ENCODE results near the gene SLCO2A1.

The SLCO2A1 gene

GRCh38 chr3:133955892-133956291, 73.8 kb downstream of the SLCO2A1 start:
- H3K27ac ChIP-seq (ENCODE audit: extremely low read depth, low read depth, low read length) = no peak overlapping the region
- no peaks in the 10 kb centered on the region for H3K36me3 ChIP-seq (ENCODE audit: control insufficient read depth in 2 of 2, insufficient read depth in 1 of 2, low read length in 2 of 2)
- TF ChIP-seq, protein P1, sequence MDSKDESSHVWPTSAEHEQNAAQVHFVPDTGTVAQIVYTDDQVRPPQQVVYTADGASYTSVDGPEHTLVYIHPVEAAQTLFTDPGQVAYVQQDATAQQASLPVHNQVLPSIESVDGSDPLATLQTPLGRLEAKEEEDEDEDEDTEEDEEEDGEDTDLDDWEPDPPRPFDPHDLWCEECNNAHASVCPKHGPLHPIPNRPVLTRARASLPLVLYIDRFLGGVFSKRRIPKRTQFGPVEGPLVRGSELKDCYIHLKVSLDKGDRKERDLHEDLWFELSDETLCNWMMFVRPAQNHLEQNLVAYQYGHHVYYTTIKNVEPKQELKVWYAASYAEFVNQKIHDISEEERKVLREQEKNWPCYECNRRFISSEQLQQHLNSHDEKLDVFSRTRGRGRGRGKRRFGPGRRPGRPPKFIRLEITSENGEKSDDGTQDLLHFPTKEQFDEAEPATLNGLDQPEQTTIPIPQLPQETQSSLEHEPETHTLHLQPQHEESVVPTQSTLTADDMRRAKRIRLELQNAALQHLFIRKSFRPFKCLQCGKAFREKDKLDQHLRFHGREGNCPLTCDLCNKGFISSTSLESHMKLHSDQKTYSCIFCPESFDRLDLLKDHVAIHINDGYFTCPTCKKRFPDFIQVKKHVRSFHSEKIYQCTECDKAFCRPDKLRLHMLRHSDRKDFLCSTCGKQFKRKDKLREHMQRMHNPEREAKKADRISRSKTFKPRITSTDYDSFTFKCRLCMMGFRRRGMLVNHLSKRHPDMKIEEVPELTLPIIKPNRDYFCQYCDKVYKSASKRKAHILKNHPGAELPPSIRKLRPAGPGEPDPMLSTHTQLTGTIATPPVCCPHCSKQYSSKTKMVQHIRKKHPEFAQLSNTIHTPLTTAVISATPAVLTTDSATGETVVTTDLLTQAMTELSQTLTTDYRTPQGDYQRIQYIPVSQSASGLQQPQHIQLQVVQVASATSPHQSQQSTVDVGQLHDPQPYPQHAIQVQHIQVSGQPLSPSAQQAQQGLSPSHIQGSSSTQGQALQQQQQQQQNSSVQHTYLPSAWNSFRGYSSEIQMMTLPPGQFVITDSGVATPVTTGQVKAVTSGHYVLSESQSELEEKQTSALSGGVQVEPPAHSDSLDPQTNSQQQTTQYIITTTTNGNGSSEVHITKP (tag by site-specific recombination; IDR thresholded peaks at IDR 0.05) = 0 out of 2 replicates have a peak, but pooled peaks have one; percentile 22
- TF ChIP-seq ZNF132 (tag by site-specific recombination; IDR thresholded peaks at IDR 0.05; ENCODE audit: borderline replicate concordance) = no peak
- TF ChIP-seq ZBTB21 (tag by site-specific recombination; IDR thresholded peaks at IDR 0.05) = no peak
- TF ChIP-seq ZNF350 (tag by site-specific recombination; IDR thresholded peaks at IDR 0.05) = no peak
- no peak for TF ChIP-seq ZNF501 (tag by site-specific recombination; IDR thresholded peaks at IDR 0.05)
- TF ChIP-seq ZNF324 (tag by site-specific recombination; IDR thresholded peaks at IDR 0.05) = no peak
- peak; percentile 34; the same call in 1 of the 2 replicates for TF ChIP-seq GLIS1 (tag by site-specific recombination; IDR thresholded peaks at IDR 0.05)
- TF ChIP-seq KLF10 (tag by site-specific recombination; IDR thresholded peaks at IDR 0.05) = no peak
- TF ChIP-seq, protein P2, sequence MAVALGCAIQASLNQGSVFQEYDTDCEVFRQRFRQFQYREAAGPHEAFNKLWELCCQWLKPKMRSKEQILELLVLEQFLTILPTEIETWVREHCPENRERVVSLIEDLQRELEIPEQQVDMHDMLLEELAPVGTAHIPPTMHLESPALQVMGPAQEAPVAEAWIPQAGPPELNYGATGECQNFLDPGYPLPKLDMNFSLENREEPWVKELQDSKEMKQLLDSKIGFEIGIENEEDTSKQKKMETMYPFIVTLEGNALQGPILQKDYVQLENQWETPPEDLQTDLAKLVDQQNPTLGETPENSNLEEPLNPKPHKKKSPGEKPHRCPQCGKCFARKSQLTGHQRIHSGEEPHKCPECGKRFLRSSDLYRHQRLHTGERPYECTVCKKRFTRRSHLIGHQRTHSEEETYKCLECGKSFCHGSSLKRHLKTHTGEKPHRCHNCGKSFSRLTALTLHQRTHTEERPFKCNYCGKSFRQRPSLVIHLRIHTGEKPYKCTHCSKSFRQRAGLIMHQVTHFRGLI (tag by site-specific recombination; IDR thresholded peaks at IDR 0.05) = no peak
- TF ChIP-seq, protein P3, sequence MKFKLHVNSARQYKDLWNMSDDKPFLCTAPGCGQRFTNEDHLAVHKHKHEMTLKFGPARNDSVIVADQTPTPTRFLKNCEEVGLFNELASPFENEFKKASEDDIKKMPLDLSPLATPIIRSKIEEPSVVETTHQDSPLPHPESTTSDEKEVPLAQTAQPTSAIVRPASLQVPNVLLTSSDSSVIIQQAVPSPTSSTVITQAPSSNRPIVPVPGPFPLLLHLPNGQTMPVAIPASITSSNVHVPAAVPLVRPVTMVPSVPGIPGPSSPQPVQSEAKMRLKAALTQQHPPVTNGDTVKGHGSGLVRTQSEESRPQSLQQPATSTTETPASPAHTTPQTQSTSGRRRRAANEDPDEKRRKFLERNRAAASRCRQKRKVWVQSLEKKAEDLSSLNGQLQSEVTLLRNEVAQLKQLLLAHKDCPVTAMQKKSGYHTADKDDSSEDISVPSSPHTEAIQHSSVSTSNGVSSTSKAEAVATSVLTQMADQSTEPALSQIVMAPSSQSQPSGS (tag by site-specific recombination; IDR thresholded peaks at IDR 0.05; ENCODE audit: low read depth) = peak; percentile 67
- TF ChIP-seq HOXD13 (CRISPR knock-in tag; IDR thresholded peaks at IDR 0.05; ENCODE audit: borderline replicate concordance) = no peak
- POLR2A ChIA-PET = no interaction called here
- H3K4me3 ChIP-seq (ENCODE audit: low read depth, low read length) = no peak overlapping the region
- CTCF ChIA-PET = no interaction called here
- peaks cover 5% of the 10 kb centered on the region; the same call in 1 of the 2 replicates for H3K4me1 ChIP-seq (ENCODE audit: control insufficient read depth, insufficient read depth, low read length)
- no peaks in the 10 kb centered on the region for H3K9me3 ChIP-seq (ENCODE audit: control insufficient read depth, insufficient read depth, low read depth, low read length)

DNA sequence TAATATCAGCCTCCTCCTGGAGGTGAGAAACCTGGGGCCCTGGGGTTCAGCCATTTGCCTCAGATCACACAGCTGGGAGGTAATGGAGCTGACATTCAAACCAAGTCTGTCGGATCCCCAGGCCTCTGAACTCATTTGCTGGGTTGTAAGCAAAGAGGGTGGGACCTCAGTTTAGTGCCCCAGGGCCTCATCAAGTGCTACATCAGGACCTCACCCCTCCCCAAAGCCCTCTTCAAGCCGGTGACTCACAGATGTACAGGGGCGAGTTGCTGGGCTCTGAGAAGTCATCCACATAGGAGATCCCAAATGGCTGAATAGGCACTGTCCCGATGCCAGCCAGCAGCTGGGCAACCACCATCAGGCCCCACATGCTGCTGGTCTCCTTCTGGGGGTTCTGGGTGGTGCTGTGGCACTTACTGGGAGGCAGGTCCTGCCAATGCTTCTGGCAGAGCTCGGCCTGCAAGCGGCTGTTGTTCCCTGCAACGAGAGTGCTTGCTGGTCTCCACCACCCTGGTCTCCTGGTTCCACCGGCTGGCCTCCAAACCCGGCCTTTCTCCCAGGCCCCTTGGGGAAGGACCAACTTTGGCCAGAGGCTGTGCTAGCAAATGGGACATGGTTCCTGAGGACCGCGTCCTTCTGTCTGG, 74.9 kb downstream of the SLCO2A1 start:
- Histone ChIP-seq H3K4me1 (ENCODE audit: control insufficient read depth, insufficient read depth, low read length) (peaks cover 5% of the 10 kb centered on the region; the same call in 1 of the 2 replicates), H3K9me3 (ENCODE audit: control insufficient read depth, insufficient read depth, low read depth, low read length) (no peaks in the 10 kb centered on the region), H3K4me3 (ENCODE audit: low read depth, low read length) (no peak overlapping the region), H3K36me3 (ENCODE audit: control insufficient read depth in 2 of 2, insufficient read depth in 1 of 2, low read length in 2 of 2) (no peaks in the 10 kb centered on the region), H3K27ac (ENCODE audit: extremely low read depth, low read depth, low read length) (no peak overlapping the region)
- POLR2A ChIA-PET = interaction anchor here (0.7 kb wide), 1 partner anchor 30 kb away, joined by 4 read pairs; no protein-coding TSS in a partner anchor
- CTCF ChIA-PET = interaction anchor here (0.6 kb wide), 1 partner anchor 9 kb away, joined by 4 read pairs; no protein-coding TSS in a partner anchor
- no peak for TF ChIP-seq IKZF3 (tag by site-specific recombination; IDR thresholded peaks at IDR 0.05)
- TF ChIP-seq ZNF555 (tag by site-specific recombination; conservative IDR thresholded peaks at IDR 0.05) = no peak
- no peak for TF ChIP-seq YY1 (tag by site-specific recombination; IDR thresholded peaks at IDR 0.05)
- TF ChIP-seq WT1 (tag by site-specific recombination; IDR thresholded peaks at IDR 0.05) = no peak
- TF ChIP-seq, protein P4, sequence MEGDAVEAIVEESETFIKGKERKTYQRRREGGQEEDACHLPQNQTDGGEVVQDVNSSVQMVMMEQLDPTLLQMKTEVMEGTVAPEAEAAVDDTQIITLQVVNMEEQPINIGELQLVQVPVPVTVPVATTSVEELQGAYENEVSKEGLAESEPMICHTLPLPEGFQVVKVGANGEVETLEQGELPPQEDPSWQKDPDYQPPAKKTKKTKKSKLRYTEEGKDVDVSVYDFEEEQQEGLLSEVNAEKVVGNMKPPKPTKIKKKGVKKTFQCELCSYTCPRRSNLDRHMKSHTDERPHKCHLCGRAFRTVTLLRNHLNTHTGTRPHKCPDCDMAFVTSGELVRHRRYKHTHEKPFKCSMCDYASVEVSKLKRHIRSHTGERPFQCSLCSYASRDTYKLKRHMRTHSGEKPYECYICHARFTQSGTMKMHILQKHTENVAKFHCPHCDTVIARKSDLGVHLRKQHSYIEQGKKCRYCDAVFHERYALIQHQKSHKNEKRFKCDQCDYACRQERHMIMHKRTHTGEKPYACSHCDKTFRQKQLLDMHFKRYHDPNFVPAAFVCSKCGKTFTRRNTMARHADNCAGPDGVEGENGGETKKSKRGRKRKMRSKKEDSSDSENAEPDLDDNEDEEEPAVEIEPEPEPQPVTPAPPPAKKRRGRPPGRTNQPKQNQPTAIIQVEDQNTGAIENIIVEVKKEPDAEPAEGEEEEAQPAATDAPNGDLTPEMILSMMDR (tag by site-specific recombination; IDR thresholded peaks at IDR 0.05) = no peak
- TF ChIP-seq ZNF157 (tag by site-specific recombination; IDR thresholded peaks at IDR 0.05) = no peak
